Measurements from ENCODE around the gene GDPD1. TPM values are rescaled to one million over a fixed set of nuclear protein-coding genes. Genes with fewer than 3 reads are reported as not detected.

GDPD1 gene
- total RNA-seq, 1 donor from 2014 or later = 3.9 TPM

- ATAC-seq (no peak), DNase-seq (no peak)
- no peaks in the 10 kb centered on the region for H3K36me3 ChIP-seq
- intact Hi-C loops (cut with DNase I) = no loop called here
- H3K4me3 ChIP-seq = no peak overlapping the region
- H3K4me1 ChIP-seq = no peaks in the 10 kb centered on the region
- H3K27ac ChIP-seq = no peak overlapping the region
- TF ChIP-seq CTCF (IDR thresholded peaks at IDR 0.05) = no peak
- no peaks in the 10 kb centered on the region for H3K9me3 ChIP-seq
- H3K27me3 ChIP-seq = no peaks in the 10 kb centered on the region
These were observed 34.4 kb downstream of the GDPD1 start for GRCh38 chr17:59254742-59255141.

- DNase-seq (no peak), ATAC-seq (no peak)
- Histone ChIP-seq H3K36me3 (no peaks in the 10 kb centered on the region), H3K27me3 (no peaks in the 10 kb centered on the region), H3K9me3 (no peaks in the 10 kb centered on the region), H3K4me3 (no peak overlapping the region), H3K4me1 (no peaks in the 10 kb centered on the region), H3K27ac (no peak overlapping the region)
- TF ChIP-seq CTCF (IDR thresholded peaks at IDR 0.05) = no peak
- intact Hi-C loops (cut with DNase I) = no loop called here
These were observed 36.8 kb downstream of the GDPD1 start for GRCh38 chr17:59257101-59257500.

- H3K4me1 ChIP-seq = no peaks in the 10 kb centered on the region
- ATAC-seq (no peak), DNase-seq (no peak)
- no peaks in the 10 kb centered on the region for H3K27me3 ChIP-seq
- intact Hi-C loops (cut with DNase I) = no loop called here
- no peak for TF ChIP-seq CTCF (IDR thresholded peaks at IDR 0.05)
- H3K27ac ChIP-seq = no peak overlapping the region
- no peaks in the 10 kb centered on the region for H3K36me3 ChIP-seq
- no peak overlapping the region for H3K4me3 ChIP-seq
- H3K9me3 ChIP-seq = no peaks in the 10 kb centered on the region
These were observed 40.4 kb downstream of the GDPD1 start for GRCh38 chr17:59260722-59261121.

GRCh38 chr17:59266745-59267144, 46.4 kb downstream of the GDPD1 start:
- Histone ChIP-seq H3K36me3 (no peaks in the 10 kb centered on the region), H3K27me3 (no peaks in the 10 kb centered on the region), H3K4me3 (no peak overlapping the region), H3K4me1 (no peaks in the 10 kb centered on the region), H3K9me3 (no peaks in the 10 kb centered on the region), H3K27ac (no peak overlapping the region)
- intact Hi-C loops (cut with DNase I) = no loop called here
- no peak for DNase-seq
- ATAC-seq = no peak
- TF ChIP-seq CTCF (IDR thresholded peaks at IDR 0.05) = no peak

- H3K4me3 ChIP-seq = no peak overlapping the region
- ATAC-seq (no peak), DNase-seq (no peak)
- H3K9me3 ChIP-seq = no peaks in the 10 kb centered on the region
- no peak overlapping the region for H3K27ac ChIP-seq
- H3K36me3 ChIP-seq = no peaks in the 10 kb centered on the region
- H3K4me1 ChIP-seq = no peaks in the 10 kb centered on the region
- intact Hi-C loops (cut with DNase I) = no loop called here
- no peak for TF ChIP-seq CTCF (IDR thresholded peaks at IDR 0.05)
- H3K27me3 ChIP-seq = no peaks in the 10 kb centered on the region
These were observed 47.5 kb downstream of the GDPD1 start for GRCh38 chr17:59267776-59268175.

- ATAC-seq (no peak), DNase-seq (no peak)
- no peak for TF ChIP-seq CTCF (IDR thresholded peaks at IDR 0.05)
- peaks cover 3% of the 10 kb centered on the region for H3K4me1 ChIP-seq
- no peaks in the 10 kb centered on the region for H3K27me3 ChIP-seq
- no peak overlapping the region for H3K4me3 ChIP-seq
- no peak overlapping the region for H3K27ac ChIP-seq
- intact Hi-C loops (cut with DNase I) = no loop called here
- H3K9me3 ChIP-seq = no peaks in the 10 kb centered on the region
- H3K36me3 ChIP-seq = no peaks in the 10 kb centered on the region
These were observed 55.3 kb downstream of the GDPD1 start for GRCh38 chr17:59275618-59276017.
